ENCODE data around the gene FREM2.

The FREM2 gene

DNA sequence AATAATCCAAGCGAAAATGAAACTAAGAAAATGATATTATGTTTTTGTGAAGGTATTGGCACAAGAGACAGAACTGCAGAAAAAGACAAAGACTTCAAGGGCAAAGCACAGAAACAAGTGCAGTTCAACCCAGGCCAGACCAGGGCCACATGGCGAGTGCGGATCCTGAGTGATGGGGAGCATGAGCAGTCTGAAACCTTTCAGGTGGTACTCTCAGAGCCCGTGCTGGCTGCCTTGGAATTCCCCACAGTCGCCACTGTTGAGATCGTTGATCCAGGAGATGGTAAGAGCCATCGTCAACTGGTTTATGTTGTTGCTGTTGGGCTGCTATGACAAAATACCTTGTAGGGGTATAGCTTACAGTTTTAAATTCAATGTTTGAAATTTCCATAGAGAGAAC, 82.6 kb downstream of the FREM2 start:
- no peaks in the 10 kb centered on the region for H3K36me3 ChIP-seq (ENCODE audit: control insufficient read depth in 2 of 2, insufficient read depth in 1 of 2, low read length in 2 of 2)
- H3K27ac ChIP-seq (ENCODE audit: extremely low read depth, low read depth, low read length) = no peak overlapping the region
- no peak overlapping the region for H3K4me3 ChIP-seq (ENCODE audit: low read depth, low read length)
- no peaks in the 10 kb centered on the region for H3K9me3 ChIP-seq (ENCODE audit: control insufficient read depth, insufficient read depth, low read depth, low read length)
- ChIA-PET CTCF (interaction anchor here (0.7 kb wide), 1 partner anchor 42 kb away, joined by 3 read pairs; no protein-coding TSS in a partner anchor), POLR2A (no interaction called here)
- no peaks in the 10 kb centered on the region for H3K4me1 ChIP-seq (ENCODE audit: control insufficient read depth, insufficient read depth, low read length)
- TF ChIP-seq, protein P1, sequence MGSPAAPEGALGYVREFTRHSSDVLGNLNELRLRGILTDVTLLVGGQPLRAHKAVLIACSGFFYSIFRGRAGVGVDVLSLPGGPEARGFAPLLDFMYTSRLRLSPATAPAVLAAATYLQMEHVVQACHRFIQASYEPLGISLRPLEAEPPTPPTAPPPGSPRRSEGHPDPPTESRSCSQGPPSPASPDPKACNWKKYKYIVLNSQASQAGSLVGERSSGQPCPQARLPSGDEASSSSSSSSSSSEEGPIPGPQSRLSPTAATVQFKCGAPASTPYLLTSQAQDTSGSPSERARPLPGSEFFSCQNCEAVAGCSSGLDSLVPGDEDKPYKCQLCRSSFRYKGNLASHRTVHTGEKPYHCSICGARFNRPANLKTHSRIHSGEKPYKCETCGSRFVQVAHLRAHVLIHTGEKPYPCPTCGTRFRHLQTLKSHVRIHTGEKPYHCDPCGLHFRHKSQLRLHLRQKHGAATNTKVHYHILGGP (tag by site-specific recombination; IDR thresholded peaks at IDR 0.05) = no peak
- TF ChIP-seq ZNF791 (tag by site-specific recombination; IDR thresholded peaks at IDR 0.05) = no peak
- no peak for TF ChIP-seq ZNF274 (IDR thresholded peaks at IDR 0.05; ENCODE audit: low read length)
- TF ChIP-seq ZNF274 (tag by site-specific recombination; IDR thresholded peaks at IDR 0.05; ENCODE audit: borderline replicate concordance) = no peak
- TF ChIP-seq, protein P2, sequence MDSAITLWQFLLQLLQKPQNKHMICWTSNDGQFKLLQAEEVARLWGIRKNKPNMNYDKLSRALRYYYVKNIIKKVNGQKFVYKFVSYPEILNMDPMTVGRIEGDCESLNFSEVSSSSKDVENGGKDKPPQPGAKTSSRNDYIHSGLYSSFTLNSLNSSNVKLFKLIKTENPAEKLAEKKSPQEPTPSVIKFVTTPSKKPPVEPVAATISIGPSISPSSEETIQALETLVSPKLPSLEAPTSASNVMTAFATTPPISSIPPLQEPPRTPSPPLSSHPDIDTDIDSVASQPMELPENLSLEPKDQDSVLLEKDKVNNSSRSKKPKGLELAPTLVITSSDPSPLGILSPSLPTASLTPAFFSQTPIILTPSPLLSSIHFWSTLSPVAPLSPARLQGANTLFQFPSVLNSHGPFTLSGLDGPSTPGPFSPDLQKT (IDR thresholded peaks at IDR 0.05; ENCODE audit: borderline replicate concordance, low read depth, low read length) = no peak

DNA sequence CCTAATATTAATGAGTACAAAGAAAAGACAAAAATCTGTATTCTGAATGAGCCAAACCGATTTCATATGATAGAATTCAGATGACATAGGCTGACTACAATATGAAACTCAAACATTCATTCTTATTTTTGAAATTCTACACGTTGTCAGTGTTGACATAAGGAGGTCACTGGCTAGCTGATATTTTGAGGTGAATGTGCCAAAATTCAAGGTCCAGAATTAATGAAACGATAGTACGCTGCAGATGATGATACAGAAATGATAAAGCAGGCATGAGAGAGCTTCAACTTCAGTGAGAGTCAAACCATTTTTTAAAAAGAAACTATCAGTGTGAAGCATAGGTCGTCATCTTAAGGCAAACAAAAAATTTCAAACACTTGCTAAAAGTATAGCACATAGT, 88.2 kb downstream of the FREM2 start:
- Histone ChIP-seq H3K4me1 (ENCODE audit: control insufficient read depth, insufficient read depth, low read length) (no peaks in the 10 kb centered on the region), H3K9me3 (ENCODE audit: control insufficient read depth, insufficient read depth, low read depth, low read length) (no peaks in the 10 kb centered on the region), H3K4me3 (ENCODE audit: low read depth, low read length) (no peak overlapping the region), H3K36me3 (ENCODE audit: control insufficient read depth in 2 of 2, insufficient read depth in 1 of 2, low read length in 2 of 2) (no peaks in the 10 kb centered on the region), H3K27ac (ENCODE audit: extremely low read depth, low read depth, low read length) (no peak overlapping the region)
- ChIA-PET CTCF (interaction anchor here (0.6 to 0.9 kb wide), 2 partner anchors 13 to 140 kb away, joined by 3 read pairs; no protein-coding TSS in a partner anchor), POLR2A (no interaction called here)
- TF ChIP-seq, protein P3, sequence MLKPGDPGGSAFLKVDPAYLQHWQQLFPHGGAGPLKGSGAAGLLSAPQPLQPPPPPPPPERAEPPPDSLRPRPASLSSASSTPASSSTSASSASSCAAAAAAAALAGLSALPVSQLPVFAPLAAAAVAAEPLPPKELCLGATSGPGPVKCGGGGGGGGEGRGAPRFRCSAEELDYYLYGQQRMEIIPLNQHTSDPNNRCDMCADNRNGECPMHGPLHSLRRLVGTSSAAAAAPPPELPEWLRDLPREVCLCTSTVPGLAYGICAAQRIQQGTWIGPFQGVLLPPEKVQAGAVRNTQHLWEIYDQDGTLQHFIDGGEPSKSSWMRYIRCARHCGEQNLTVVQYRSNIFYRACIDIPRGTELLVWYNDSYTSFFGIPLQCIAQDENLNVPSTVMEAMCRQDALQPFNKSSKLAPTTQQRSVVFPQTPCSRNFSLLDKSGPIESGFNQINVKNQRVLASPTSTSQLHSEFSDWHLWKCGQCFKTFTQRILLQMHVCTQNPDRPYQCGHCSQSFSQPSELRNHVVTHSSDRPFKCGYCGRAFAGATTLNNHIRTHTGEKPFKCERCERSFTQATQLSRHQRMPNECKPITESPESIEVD (tag by site-specific recombination; IDR thresholded peaks at IDR 0.05) = no peak
- TF ChIP-seq ZNF10 (tag by site-specific recombination; IDR thresholded peaks at IDR 0.05) (no peak), ZNF146 (tag by site-specific recombination; IDR thresholded peaks at IDR 0.05) (no peak), ZNF830 (tag by site-specific recombination; IDR thresholded peaks at IDR 0.05; ENCODE audit: low read depth) (no peak), ZNF624 (tag by site-specific recombination; IDR thresholded peaks at IDR 0.05) (no peak), ZNF596 (tag by site-specific recombination; IDR thresholded peaks at IDR 0.05) (no peak), ZNF391 (tag by site-specific recombination; IDR thresholded peaks at IDR 0.05; ENCODE audit: borderline replicate concordance, low read depth) (no peak), ZNF138 (tag by site-specific recombination; IDR thresholded peaks at IDR 0.05; ENCODE audit: borderline replicate concordance) (no peak)
- TF ChIP-seq, protein P4, sequence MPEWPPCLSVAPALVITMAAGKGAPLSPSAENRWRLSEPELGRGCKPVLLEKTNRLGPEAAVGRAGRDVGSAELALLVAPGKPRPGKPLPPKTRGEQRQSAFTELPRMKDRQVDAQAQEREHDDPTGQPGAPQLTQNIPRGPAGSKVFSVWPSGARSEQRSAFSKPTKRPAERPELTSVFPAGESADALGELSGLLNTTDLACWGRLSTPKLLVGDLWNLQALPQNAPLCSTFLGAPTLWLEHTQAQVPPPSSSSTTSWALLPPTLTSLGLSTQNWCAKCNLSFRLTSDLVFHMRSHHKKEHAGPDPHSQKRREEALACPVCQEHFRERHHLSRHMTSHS (tag by site-specific recombination; IDR thresholded peaks at IDR 0.05) = no peak

DNA sequence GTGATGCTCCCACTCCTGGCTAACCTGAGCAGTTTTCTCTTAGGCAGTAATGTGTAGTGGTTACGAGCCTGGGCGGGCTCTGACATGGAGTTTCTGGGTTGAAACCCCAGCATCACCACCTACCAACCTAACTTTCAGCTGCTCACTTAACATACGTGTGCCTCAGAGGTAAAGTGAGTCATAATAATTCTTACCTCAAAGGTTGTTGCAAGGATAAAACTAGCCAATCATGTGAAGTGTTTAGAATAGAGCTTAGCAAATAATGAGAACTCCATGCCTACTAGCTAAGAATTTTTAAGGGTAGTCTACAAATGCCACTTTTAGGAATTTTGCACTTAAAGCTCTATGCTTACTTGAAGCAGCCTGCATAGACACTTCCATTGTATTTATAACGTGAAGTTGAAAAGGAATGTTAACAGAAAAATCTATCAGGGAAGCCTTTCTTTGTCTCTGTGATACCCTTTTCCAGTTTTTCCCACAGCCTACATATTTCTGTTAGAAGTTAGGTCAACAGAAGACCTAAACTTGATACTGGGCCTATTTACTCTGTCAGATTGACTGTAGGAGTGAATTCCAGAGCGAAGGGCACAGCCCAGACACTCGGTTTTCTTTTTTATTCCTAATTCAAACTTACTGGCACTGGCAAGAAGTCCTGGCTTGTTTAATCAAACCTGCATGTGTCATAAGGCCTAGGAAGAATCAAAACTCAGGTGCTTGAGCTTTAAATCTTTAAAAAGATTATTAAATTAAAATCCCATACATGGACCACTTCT, 90.7 kb downstream of the FREM2 start:
- Histone ChIP-seq H3K27ac (ENCODE audit: extremely low read depth, low read depth, low read length) (no peak overlapping the region), H3K9me3 (ENCODE audit: control insufficient read depth, insufficient read depth, low read depth, low read length) (no peaks in the 10 kb centered on the region), H3K36me3 (ENCODE audit: control insufficient read depth in 2 of 2, insufficient read depth in 1 of 2, low read length in 2 of 2) (no peaks in the 10 kb centered on the region), H3K4me1 (ENCODE audit: control insufficient read depth, insufficient read depth, low read length) (no peaks in the 10 kb centered on the region), H3K4me3 (ENCODE audit: low read depth, low read length) (no peak overlapping the region)
- ChIA-PET POLR2A (no interaction called here), CTCF (no interaction called here)
- no peak for TF ChIP-seq SP3 (tag by site-specific recombination; IDR thresholded peaks at IDR 0.05)
- TF ChIP-seq ZEB2 (tag by site-specific recombination; IDR thresholded peaks at IDR 0.05) = no peak
- TF ChIP-seq, protein P5, sequence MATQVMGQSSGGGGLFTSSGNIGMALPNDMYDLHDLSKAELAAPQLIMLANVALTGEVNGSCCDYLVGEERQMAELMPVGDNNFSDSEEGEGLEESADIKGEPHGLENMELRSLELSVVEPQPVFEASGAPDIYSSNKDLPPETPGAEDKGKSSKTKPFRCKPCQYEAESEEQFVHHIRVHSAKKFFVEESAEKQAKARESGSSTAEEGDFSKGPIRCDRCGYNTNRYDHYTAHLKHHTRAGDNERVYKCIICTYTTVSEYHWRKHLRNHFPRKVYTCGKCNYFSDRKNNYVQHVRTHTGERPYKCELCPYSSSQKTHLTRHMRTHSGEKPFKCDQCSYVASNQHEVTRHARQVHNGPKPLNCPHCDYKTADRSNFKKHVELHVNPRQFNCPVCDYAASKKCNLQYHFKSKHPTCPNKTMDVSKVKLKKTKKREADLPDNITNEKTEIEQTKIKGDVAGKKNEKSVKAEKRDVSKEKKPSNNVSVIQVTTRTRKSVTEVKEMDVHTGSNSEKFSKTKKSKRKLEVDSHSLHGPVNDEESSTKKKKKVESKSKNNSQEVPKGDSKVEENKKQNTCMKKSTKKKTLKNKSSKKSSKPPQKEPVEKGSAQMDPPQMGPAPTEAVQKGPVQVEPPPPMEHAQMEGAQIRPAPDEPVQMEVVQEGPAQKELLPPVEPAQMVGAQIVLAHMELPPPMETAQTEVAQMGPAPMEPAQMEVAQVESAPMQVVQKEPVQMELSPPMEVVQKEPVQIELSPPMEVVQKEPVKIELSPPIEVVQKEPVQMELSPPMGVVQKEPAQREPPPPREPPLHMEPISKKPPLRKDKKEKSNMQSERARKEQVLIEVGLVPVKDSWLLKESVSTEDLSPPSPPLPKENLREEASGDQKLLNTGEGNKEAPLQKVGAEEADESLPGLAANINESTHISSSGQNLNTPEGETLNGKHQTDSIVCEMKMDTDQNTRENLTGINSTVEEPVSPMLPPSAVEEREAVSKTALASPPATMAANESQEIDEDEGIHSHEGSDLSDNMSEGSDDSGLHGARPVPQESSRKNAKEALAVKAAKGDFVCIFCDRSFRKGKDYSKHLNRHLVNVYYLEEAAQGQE (tag by site-specific recombination; IDR thresholded peaks at IDR 0.05) = no peak
- TF ChIP-seq, protein P6, sequence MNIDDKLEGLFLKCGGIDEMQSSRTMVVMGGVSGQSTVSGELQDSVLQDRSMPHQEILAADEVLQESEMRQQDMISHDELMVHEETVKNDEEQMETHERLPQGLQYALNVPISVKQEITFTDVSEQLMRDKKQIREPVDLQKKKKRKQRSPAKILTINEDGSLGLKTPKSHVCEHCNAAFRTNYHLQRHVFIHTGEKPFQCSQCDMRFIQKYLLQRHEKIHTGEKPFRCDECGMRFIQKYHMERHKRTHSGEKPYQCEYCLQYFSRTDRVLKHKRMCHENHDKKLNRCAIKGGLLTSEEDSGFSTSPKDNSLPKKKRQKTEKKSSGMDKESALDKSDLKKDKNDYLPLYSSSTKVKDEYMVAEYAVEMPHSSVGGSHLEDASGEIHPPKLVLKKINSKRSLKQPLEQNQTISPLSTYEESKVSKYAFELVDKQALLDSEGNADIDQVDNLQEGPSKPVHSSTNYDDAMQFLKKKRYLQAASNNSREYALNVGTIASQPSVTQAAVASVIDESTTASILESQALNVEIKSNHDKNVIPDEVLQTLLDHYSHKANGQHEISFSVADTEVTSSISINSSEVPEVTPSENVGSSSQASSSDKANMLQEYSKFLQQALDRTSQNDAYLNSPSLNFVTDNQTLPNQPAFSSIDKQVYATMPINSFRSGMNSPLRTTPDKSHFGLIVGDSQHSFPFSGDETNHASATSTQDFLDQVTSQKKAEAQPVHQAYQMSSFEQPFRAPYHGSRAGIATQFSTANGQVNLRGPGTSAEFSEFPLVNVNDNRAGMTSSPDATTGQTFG (tag by site-specific recombination; IDR thresholded peaks at IDR 0.05; ENCODE audit: borderline replicate concordance) = no peak
- TF ChIP-seq ZNF670 (tag by site-specific recombination; IDR thresholded peaks at IDR 0.05; ENCODE audit: low read depth) = no peak
